AG20443 (cell line): ENCODE data around the gene FUT6.

Experiments
- DNase-seq: peaks from one replicate; pipeline ENCODE4 v3.0.0; 2012; ENCODE audit warnings: low spot score, mixed read lengths

The FUT6 gene

DNA sequence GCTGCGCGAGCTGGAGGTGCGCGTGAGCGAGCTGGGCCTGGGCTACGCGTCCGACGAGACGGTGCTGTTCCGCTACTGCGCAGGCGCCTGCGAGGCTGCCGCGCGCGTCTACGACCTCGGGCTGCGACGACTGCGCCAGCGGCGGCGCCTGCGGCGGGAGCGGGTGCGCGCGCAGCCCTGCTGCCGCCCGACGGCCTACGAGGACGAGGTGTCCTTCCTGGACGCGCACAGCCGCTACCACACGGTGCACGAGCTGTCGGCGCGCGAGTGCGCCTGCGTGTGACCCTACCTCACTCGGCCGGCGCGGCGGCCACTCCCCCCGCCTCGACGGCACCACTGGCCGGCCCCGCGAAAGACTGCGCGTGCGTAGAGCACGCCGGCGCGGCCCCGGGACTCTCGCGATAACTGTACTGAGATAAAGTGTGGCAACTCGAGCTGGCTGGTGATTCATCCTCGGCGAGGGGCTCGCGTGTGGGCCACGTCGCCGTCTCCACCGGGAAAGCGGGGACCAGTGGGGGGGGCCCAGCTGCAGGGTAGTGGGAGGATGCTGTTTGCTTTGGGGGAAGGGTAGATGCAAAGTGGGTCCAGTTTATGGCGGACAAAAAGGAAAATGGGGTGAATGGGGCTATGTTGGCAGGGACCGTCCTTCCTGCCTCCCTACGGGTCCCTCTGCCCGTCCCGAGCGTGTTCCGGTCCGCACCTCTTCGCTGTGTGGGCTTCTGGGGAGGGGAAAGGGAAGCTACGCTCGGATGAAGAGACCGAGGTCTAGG, 11.4 kb downstream of the FUT6 start:
- peak; percentile 100 for DNase-seq

DNA sequence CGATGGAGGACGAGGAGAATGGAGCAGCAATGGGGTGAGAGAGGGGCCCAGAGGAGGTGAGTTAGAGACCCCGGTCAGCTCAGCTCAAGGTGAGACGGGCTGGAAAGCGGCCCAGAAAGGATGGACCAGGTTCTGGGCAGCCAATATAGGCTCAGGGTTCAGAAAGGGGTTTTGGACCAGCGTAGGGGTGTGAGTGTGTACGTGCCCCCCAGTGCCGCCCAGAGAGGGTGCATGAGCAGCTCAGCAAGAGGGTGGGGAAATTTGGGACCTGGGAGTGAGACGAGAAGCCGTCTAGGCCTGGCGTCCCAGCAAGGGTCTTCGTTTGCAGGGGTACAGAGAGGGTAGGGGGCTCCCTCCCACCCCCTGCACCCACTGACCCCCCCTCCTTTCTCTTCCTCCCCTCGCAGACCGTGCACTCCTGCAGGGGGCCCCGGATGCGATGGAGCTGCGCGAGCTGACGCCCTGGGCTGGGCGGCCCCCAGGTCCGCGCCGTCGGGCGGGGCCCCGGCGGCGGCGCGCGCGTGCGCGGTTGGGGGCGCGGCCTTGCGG, 12.1 kb downstream of the FUT6 start:
- DNase-seq: no peak

DNA sequence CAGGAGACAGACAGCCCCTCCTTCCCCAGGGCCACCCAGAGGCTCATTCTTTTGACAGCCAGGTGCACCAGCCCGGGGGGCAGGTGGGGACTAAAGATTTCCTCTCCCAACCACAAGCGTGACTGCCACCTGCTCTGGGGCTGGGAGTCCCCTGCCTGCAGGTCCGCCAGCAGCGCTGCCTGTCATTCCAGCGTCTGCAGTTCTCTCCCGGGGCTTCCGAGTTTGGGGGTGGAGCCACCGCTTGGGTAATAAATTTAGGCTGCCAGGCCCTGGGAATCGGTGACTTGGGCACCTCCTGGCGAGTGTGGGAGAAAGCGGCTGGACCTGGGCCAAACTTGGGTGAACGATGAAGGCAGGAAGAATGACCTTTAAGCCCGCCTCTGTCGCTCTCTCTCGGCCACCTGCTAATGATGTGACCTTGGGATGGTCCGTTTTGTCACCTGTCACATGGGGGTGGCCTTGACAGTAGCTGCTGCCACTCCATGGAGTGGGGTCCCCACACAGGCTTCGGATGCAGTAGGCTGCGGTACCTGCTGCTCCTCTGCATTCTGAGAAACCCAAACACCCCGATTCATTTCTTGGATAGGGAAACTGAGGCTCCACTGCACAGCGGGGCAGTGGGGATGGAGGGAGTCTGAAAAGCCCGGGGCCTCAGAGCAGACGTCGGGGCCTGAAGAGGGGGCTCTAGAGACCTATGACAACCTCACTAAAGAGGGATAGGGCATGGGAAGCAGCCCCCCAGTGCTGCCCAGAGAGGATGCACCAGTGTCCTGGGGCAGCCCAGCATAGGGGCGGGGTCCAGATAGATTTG, 12.8 kb downstream of the FUT6 start:
- DNase-seq: peak; percentile 45

DNA sequence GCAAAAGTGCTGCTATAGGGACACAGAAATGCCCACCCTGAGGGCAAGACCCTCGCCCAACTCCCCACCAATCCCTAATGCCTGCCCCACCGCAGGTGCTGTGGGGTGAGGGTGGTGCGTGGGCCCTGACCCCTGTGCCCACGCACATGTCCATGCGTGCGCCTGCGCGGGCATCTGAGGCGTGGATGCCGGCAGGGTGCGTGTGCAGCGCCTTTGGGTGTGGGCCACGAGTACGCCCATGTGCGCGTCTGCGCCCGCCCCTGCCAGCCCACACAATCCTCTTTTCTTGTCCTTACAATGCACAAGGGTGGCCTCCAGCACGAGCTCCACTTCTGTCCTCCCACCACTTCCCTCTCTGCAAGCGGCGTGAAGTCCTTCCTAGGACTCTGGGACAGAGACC, 14.3 kb downstream of the FUT6 start:
- DNase-seq: no peak

DNA sequence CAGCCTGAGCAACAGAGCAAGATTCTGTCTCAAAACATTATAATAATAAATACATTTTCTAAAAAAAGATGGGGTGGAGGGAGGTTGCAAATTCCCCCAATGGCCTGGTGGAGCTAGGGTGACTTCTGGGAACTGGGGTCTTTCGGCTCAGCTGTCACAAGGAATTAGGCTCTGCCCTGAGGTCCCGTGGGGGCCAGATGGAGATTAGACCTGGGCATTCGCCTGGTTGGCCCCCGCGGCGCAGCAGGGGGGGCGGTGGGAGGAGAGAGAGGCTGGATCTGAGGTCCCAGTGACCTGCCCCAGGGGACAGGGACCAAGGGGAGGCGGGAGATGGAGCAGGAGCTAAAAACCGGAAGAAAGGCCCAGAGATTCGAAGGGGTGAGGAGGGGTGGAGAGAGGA, 14.8 kb downstream of the FUT6 start:
- no peak for DNase-seq

DNA sequence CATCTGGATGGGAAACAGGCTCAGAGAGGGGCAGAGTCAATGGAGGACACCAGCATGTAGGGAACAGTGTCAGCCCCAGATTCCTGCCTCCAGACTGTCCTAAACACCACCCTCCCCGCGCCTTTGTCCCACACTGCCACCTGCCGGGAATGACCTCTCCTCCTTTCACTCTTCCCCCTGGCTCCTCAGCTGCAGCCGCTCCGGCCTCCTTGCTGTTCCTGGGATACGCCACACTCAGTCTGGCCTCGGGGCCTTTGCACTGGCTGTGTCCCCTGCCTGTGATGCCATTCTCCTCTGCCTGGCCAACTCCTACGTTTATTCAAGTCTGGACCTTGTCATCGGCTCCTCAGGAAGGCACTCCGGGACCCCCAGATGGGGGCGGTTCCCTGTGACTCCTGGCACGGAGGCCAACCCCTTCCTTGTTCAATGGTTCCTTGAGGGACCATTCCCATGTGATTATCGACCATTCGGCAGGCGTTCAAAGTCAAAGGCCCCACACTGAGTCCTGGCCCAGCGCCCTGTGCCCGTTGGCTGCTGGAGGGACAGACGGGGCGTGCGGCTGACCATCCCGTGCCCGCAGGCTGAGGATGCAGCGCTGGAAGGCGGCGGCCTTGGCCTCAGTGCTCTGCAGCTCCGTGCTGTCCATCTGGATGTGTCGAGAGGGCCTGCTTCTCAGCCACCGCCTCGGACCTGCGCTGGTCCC, 15.8 kb downstream of the FUT6 start:
- DNase-seq: peak; percentile 40

DNA sequence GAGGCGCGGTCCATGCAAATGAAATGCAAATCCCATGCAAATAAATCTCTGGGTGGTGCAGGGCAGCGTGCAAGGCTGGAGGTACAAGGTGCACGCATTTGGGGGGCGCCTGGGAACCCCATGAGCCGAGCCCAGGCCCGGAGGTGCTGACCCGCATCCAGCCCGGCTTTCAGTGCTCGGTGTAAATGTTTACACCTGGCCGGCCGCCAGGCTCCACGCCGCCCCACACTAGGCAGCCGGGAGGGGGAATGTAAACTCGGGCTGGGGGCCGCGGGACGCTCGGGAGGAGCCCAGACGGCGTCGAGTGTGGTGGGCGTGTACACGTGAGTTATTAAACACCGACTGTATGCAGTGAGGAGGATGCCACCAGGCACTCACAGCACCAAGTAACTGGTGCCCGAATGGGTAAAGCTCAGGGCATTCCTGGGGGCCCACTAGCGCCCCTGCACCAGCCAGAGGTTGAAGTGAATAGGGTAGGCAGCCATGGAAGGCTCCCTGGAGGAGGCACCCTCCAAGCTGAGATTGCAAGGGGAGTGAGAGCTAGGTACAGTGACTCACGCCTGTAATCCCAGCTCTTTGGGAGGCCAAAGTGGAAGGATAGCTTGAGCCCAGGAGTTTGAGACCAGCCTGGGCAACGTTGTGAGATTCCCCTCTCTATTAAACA, 17.2 kb downstream of the FUT6 start:
- DNase-seq: no peak

DNA sequence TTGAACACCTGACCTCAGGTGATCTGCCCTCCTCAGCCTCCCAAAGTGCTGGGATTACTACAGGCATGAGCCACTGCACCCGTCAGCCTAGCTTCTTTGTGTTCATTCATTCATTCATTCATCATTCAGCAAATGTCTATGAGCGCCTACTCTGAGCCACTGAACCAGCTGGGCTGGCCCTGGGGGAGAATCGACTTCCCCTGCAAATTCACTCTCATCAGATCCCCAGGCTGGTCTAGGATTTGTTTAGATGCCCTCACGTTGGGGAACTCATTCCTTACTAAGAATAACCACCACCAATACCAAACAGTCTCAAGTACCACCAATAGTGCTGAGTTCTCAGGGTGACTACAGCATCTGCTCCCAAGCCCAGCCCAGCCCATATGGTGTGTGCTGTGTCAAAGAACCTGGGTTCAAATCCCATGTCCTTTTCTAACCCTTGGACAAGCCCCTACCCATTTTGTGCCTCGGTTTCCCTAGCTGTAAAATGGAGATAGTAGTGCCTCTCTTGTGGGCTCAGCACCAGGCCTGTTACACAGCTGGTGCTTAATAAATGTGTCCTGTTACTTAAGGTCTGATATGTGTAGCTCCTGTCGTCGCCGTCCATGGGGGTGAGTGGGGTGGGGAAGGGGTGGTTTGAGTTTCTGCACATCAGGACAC, 17.9 kb downstream of the FUT6 start:
- DNase-seq: no peak

DNA sequence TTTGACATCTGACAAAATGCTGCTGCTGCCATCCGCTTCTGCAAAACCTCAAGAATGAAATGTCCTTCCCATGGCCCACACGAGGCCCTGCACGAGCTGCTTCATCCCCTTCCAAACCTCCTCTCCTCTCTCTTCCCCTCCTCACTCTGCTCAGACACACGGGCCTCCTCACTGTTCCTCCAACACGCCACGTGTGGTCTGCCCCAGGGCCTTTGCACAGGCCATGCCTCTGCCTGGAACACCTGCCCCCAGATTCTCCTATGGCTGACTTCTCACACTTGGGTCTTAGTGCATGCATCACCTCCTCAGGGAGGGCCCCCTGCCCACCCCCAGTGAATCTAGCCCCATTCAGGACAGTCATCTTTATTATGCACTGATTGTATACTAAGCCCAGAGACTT, 18.7 kb downstream of the FUT6 start:
- no peak for DNase-seq

DNA sequence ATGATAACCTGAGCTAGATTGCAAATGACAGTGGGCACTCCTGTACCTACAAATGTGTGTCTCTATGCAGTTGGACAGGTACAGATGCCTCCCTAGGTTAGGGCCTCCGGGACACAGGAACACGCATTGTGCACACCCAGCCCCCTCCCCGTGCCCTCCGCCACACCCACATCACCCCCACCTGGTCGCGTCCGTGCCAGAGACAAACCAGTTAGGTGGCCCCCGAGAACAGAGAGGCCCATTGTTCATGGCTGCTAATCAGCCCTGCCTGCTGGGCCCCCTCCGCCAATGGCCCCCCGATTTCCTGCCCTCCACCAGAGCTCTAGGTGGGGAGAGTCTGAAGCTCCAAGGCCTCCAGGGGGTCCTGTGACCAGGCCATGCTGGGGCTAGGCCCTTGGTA, 20.9 kb downstream of the FUT6 start:
- DNase-seq: no peak

DNA sequence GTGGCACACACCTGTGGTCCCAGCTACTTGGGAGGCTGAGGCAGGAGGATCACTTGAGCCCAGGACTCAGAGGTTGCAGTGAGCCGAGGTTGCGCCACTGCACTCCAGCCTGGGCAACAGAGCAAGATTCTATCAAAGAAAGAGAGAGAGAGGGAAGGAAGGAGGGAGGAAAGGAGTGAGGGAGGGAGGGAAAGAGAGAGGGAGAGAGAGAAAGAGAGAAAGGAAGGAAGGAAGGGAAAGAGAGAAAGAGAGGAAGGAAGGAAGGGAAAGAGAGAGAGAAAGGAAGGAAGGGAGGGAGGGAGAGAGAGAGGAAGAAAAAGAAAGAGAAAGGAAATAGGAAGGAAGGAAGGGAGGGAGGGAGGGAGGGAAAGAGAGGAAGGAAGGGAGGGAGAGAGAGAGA, 22.3 kb downstream of the FUT6 start:
- no peak for DNase-seq

DNA sequence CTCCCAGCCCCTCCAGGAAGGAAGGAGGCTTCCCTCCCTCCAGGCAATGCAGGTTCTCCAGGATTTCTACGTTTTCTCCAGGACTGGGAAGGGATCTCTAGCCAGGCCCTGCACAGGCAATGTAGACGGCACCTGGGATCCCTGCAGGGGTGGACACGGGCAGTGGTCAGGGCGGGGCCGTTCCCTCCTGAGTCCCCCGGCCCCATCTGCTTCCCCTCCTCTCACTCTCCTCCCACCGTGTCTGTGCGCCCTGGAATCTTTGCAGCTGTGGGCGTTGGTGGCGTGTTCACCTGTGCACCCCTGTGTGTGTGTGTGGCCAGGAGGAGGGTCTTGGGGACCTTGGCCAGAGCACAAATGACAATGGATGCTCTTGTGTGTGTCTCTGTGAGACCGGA, 24.7 kb downstream of the FUT6 start:
- DNase-seq: no peak

DNA sequence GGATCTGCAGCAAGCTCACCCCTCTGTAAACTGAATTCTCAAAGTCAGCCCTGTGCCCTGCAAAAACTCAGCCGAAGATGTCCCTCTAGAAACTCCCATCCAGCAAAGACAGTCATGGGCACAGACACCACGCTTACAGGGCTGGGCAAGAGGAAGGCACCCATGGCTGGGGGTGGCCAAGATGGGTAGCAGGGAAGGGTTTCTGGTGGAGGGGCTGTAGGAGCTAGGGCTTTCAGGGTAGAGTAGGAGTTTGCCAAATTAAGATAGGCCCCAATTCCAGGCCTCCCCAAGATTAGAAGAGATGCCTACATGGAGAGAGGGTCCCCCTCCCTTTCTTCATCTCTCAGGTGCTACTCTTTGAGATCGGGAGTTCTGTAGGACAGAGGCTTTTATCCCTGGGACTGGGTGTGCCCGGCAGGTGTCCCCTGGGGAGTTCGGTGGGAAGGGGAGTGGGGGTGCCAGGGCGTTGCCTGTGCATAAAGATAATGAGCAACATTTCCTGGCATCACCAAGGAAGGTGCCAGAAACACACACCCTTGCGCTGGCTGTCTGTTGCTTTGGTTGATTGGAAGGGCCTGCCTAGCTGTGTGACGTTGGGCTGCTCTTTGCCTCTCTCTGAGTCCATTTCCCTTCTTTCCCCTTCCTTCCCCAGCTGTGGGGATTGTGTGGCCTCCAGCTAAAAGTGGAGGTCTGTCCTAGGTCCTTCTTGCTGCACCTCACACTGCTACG, 25.2 kb downstream of the FUT6 start:
- no peak for DNase-seq

DNA sequence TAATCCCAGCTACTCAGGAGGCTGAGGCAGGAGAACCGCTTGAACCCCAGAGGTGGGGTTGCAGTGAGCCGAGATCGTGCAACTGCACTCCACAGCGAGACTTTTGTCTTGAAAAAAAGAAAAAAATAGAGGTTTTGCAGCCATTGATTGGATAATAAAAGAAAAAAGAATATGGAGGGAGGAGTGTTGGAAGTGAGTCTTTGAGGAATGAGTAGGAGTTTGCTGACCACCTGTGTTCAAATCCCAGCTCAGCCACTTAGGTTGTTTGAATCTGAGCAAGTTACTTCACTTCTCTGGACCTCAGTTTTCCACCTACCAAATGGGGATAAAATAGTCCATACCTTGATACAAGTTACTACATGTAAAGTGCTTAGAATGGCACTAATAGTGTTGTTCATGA, 28.4 kb downstream of the FUT6 start:
- no peak for DNase-seq

DNA sequence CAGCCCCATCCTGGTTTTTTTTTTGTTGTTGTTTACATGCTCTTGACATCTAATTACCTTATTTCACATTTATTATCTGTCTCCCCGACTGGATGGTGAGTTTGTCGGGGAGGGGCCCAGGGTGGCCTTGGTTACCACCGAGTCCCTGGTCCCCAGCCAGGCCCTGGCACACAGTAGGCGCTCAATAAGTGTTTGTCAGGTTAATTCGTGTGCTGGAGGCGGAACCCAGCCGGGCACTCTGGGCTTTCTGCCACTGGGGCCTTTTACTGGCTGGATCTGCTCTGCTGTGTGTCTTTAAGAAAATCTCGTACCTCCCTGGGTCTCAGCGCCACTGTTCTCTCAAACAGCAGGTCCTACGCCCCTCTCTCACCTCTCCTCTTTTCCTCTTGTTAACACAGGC, 30.0 kb downstream of the FUT6 start:
- no peak for DNase-seq

DNA sequence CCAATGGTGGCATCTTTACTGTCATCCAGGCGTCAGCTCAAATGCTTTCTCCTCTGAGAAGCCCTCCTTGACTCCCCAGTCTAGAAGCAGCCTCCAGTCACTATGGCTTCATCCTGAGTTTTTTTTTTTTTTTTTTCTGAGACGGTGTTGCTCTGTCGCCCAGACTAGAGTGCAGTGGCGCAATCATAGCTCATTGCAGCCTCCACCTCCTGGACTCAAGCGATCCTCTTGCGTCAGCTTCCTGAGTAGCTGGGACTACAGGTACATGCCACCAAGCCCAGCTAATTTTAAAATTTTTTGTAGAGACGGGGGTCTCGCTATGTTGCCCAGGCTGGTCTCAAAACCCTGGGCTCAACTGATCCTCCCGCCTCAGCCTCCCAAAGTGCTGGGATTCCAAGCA, 30.4 kb downstream of the FUT6 start:
- DNase-seq: no peak

DNA sequence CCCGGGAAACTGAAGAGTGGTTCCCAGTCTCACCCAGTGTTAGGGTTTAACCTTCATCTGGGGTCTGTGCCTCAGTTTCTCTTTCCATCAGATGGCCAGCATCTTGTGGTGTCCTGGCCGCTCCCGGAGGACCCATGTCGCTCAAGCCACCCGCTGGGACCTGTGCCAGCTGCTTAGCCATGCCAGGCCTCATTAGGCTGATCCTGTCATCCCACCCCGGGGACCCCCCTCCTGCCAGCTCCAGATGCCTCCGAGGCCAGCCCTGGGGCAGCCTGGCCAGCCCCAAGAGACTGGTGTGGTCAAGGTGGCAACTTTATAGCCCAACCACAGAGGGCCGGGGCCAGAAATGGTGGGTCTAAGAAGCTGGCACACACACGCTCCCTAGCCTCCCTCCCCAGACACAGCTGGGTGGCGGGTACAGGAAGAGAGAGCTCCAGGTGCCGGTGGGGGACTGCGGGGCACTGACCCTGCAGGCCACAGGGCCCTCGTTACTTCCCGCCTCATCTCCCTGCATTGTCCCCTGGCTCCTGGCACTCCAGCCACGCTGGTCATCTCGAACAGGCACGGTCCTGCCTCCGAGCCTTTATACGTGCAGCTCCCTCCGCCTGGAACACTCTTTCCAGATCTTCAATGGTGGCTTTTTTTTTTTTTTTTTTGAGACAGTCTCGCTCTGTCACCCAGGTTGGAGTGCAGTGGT, 31.2 kb downstream of the FUT6 start:
- no peak for DNase-seq

DNA sequence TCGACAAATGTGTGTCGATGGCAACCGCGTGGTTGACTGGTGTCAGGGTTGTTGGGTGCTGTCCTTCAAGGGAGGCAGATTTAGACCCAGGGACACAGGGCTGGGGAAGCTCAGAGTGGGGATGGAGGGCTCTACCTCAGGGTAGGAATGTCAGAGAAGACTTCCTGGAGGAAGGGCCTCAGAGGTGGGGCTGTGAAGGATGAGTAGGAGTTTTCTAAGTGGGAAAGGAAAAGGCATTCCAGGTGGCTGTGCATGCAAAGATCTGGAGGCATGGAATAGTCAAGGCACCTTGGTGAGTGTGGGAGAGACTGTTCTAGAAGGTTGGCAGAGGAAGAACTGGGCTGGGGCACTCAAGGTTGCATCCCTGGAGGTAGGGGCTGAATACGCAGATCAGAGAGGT, 32.6 kb downstream of the FUT6 start:
- no peak for DNase-seq

DNA sequence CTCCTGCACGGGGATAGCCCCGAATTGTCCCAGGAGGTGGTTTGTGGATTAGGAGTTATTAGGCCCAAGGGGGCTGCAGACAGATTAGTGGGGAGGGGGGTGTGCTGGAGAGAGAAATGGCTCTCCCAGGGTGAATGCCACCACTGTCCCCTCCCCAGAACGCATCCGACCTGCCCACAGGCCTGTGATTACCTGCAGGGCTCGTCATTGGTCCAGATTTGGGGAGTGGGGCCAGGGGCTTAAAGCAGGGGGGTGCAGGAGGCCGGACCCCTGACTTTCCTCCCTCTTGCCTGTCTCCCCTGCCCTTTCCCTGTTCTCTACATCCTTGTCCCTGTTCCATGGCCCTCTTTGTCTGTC, 33.4 kb downstream of the FUT6 start:
- DNase-seq: no peak

DNA sequence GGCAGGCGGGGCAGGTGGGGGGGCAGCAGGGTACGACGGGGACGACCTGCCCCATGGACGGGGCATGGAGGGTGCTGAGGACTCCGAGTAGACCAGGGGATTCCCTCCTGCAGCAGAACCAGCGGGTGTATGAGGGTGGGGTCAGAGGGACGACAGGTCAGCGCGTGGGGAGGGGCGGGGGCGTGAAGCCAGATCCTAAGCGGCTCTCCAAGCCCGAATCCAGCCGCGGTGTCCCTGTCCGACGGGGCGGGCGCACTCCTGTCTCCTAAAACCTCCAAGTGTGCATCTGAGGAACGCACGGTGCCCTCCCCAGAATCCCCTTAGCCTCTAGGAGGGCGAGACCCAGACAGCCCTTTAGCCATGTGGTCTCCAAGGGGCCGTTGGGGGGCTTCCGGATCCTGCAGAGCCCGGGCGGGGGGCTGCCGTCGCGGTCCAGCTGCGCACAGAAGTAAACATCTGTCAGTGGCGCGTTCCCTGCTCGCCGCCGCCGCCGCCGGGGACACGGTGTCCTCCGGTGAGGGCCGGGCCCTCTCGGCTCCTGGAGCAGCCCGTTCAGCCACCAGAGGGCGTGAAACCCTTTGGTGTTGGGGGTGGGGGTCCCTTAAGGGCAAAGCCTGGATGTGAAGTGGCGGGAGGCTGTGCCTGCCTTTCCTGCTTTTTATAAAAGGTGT, 33.9 kb downstream of the FUT6 start:
- DNase-seq: peak; percentile 76
